ENCODE results near the gene MRPL20.
"Not testable (repeated sequence)": the region's sequence is repeated elsewhere in the genome, so short reads cannot be mapped to it uniquely, and the experiment has no call there.

MRPL20 gene

DNA sequence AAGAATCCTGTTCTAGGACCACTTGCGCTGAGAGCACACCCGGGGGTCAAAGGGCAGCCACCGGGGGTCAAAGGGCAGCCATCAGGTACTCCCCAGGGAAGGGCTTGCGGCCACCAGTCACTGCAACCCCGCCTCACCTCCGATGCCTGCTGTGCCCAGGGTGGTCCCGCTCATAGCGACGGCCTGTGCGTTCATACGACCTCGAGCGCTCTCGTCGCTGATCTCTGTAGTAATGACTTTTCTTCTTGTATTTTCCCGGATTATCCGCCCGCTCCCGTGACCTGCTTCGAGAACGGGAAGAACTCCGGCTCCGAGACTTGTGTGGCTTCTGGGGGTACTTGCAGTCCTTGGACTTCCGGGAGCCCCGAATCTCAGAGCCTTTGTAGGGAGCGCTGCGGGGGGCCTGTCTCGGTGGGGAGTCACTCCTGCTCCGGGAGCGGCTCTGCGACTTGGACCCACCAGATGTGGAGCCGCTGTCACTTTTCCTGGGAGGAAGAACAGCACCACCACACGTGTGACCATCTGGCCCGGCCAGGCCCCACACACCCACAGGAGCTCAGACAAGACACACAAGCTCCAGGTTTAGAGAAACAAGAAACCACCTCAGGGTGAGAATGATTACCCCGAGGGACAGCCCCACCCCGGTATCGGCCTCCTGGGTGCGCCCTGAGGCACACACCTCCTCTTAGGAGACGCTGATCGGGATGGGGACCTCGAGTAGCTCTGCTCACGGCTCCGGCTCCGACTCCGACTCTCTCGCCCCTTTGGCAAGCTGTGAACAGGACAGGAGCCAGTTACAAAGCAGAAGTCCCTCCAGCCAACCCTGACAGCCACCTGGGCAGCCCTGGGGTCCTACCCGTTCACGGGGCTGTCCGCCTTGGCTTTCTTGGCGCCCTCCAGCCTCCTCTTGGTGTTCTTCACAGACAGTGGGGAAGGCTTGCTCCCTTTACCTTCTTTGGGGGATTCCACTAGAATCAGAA lies 19.7 kb downstream of the MRPL20 start:
- no peaks in the 10 kb centered on the region for H3K27me3 ChIP-seq
- TF ChIP-seq, protein P1, sequence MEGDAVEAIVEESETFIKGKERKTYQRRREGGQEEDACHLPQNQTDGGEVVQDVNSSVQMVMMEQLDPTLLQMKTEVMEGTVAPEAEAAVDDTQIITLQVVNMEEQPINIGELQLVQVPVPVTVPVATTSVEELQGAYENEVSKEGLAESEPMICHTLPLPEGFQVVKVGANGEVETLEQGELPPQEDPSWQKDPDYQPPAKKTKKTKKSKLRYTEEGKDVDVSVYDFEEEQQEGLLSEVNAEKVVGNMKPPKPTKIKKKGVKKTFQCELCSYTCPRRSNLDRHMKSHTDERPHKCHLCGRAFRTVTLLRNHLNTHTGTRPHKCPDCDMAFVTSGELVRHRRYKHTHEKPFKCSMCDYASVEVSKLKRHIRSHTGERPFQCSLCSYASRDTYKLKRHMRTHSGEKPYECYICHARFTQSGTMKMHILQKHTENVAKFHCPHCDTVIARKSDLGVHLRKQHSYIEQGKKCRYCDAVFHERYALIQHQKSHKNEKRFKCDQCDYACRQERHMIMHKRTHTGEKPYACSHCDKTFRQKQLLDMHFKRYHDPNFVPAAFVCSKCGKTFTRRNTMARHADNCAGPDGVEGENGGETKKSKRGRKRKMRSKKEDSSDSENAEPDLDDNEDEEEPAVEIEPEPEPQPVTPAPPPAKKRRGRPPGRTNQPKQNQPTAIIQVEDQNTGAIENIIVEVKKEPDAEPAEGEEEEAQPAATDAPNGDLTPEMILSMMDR (IDR thresholded peaks at IDR 0.05) = no peak
- H3K27ac ChIP-seq = no peak overlapping the region
- no peaks in the 10 kb centered on the region for H3K4me1 ChIP-seq (ENCODE audit: control insufficient read depth in 1 of 2, insufficient read depth in 1 of 2, low read depth in 1 of 2, low read length in 1 of 2)
- peaks cover 74% of the 10 kb centered on the region for H3K36me3 ChIP-seq
- H3K4me3 ChIP-seq (ENCODE audit: low read depth in 1 of 2, low read length in 1 of 2) = no peak overlapping the region
- no peaks in the 10 kb centered on the region for H3K9me3 ChIP-seq

DNA sequence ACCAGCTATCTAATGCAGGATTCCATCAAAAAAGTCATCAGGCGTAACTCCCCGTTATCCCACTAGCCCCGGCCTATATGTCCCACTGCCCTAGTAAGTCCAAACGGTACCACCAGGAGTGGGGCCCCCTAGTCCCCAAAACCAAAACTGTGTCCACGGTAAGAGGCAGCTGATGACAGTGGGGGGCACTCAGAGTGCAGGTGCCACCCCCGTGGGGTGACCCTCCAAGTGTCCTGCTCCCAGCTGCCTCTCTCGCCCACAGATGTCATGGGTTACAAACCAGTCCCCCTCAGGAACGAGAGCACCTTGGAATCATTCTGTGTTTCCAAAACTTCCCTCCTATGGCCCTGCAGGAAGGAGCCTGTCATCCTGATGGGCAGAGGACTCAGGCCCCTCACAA lies 21.2 kb downstream of the MRPL20 start:
- H3K4me3 ChIP-seq (ENCODE audit: low read depth in 1 of 2, low read length in 1 of 2) = no peak overlapping the region

DNA sequence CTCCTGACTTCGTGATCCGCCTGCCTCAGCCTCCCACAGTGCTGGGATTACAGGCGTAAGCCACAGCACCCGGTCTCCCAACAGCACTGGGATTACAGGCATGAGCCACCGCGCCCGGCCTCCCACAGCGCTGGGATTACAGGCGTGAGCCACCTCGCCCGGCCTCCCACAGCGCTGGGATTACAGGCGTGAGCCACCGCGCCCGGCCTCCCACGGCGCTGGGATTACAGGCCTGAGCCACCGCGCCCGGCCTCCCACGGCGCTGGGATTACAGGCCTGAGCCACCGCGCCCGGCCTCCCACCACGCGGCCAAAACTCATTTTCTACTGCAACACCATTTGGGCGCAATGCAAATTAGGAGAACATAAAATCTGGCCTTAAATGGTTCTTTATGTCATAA lies 21.8 kb downstream of the MRPL20 start:
- not testable (repeated sequence) for H3K9me3 ChIP-seq

More for the DNA sequence above, 21.2 kb downstream of the MRPL20 start:
- Histone ChIP-seq H3K27me3 (no peaks in the 10 kb centered on the region), H3K4me1 (ENCODE audit: control insufficient read depth in 1 of 2, insufficient read depth in 1 of 2, low read depth in 1 of 2, low read length in 1 of 2) (no peaks in the 10 kb centered on the region), H3K9me3 (no peaks in the 10 kb centered on the region), H3K36me3 (peaks cover 66% of the 10 kb centered on the region), H3K27ac (no peak overlapping the region)
- TF ChIP-seq, protein P1 (IDR thresholded peaks at IDR 0.05) = no peak

DNA sequence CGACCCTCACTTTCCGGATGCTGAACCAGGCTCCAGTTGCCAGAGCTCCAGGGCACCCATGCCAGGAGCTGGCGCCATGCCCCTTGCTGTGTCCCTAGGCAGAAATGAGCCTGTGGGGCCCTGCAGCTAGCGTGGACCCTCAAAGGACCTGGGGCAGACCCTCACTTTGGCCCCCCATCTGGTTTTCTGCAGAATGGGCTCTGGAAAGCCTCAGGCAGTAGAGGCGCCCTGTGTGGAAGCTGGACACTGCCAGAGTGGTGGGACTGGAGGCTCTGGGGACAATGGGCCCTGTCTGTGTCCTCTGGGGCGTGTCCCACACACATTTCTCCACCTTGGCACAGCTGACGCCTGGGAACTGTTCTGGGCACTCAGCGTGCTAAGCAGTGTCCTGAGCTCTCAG lies 25.8 kb downstream of the MRPL20 start:
- H3K4me3 ChIP-seq (ENCODE audit: low read depth in 1 of 2, low read length in 1 of 2) = no peak overlapping the region
- H3K36me3 ChIP-seq = peaks cover 19% of the 10 kb centered on the region
- no peak overlapping the region for H3K27ac ChIP-seq
- no peaks in the 10 kb centered on the region for H3K4me1 ChIP-seq (ENCODE audit: control insufficient read depth in 1 of 2, insufficient read depth in 1 of 2, low read depth in 1 of 2, low read length in 1 of 2)
- no peaks in the 10 kb centered on the region for H3K27me3 ChIP-seq
- TF ChIP-seq, protein P1 (IDR thresholded peaks at IDR 0.05) = no peak
- no peaks in the 10 kb centered on the region for H3K9me3 ChIP-seq

More for the DNA sequence above, 21.8 kb downstream of the MRPL20 start:
- H3K27me3 ChIP-seq; H3K4me1 ChIP-seq (ENCODE audit: control insufficient read depth in 1 of 2, insufficient read depth in 1 of 2, low read depth in 1 of 2, low read length in 1 of 2); H3K27ac ChIP-seq; H3K4me3 ChIP-seq (ENCODE audit: low read depth in 1 of 2, low read length in 1 of 2): not testable (repeated sequence)
- H3K36me3 ChIP-seq = peaks cover 60% of the 10 kb centered on the region

DNA sequence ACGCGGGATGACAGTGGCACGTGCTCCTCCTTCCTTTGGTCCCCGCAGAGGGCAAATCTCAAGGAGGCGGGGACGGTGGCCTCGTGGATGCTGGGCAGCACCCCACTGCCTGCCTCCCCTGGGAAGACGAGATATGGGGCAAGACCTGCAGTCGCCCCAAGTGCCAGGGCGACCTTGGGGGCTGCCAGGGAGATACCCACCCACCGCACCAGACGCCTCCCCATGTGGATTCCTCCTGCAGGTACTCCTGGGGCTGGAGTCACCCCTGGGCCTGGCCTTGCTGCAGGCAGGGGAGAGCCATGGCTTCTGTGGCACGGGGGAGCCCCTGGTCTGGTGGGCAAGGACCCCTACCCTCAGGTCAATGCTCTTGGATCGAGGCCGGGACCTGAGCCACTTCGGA lies 26.2 kb downstream of the MRPL20 start:
- H3K4me3 ChIP-seq (ENCODE audit: low read depth in 1 of 2, low read length in 1 of 2) = no peak overlapping the region
- no peak overlapping the region for H3K27ac ChIP-seq
- H3K36me3 ChIP-seq = peaks cover 15% of the 10 kb centered on the region
- H3K9me3 ChIP-seq = no peaks in the 10 kb centered on the region
- no peaks in the 10 kb centered on the region for H3K27me3 ChIP-seq
- no peaks in the 10 kb centered on the region for H3K4me1 ChIP-seq (ENCODE audit: control insufficient read depth in 1 of 2, insufficient read depth in 1 of 2, low read depth in 1 of 2, low read length in 1 of 2)
- TF ChIP-seq, protein P1 (IDR thresholded peaks at IDR 0.05) = no peak

DNA sequence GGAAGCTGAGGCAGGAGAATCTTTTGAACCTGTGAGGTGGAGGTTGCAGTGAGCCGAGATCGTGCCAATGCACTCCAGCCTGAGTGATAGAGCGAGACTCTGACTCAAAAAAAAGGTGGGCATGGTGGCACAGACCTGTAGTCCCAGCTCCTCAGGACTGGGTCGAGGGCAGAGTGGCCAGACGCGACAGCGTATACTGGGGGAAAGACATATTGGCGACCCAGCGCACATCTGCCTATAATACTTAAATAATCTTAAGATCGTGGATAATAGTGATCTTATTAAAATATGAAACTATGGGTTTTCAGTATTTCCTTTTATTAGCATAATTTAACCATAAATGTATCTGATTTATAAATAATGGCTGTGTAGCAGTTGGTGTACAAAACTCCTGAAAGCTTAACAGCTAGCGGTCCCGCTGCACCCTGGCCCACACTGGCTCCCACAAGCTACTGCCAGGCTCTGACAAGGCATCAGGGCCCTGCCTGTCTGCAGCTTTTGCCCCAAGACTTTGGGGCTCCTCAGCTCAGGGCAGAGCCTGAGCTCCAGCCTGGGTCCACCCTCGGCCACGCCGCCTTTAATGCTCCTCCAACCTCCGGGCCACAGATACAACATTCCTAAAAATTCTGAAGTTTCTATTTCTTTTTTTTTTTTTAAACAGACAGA lies 29.4 kb downstream of the MRPL20 start:
- no peaks in the 10 kb centered on the region for H3K27me3 ChIP-seq
- TF ChIP-seq, protein P1 (IDR thresholded peaks at IDR 0.05) = no peak
- H3K36me3 ChIP-seq = peaks cover 24% of the 10 kb centered on the region
- no peak overlapping the region for H3K27ac ChIP-seq
- no peaks in the 10 kb centered on the region for H3K9me3 ChIP-seq
- no peak overlapping the region for H3K4me3 ChIP-seq (ENCODE audit: low read depth in 1 of 2, low read length in 1 of 2)
- H3K4me1 ChIP-seq (ENCODE audit: control insufficient read depth in 1 of 2, insufficient read depth in 1 of 2, low read depth in 1 of 2, low read length in 1 of 2) = peaks cover 10 to 14% of the 10 kb centered on the region in 2 experiments
